GM18951 (cell line): ENCODE measurements around the gene TRIM44.

Source experiments
- POLR2A ChIP-seq: IDR thresholded peaks from 4 replicates; pipeline ENCODE4 v1.6.1; 2011; ENCODE audit warnings: mild to moderate bottlenecking; ENCODE audit not compliant: insufficient read length, insufficient read depth; ENCODE audit errors: extremely low read depth
- in situ Hi-C: fragments of 300-500 bp; cut with MboI; formaldehyde crosslinking; loops from one replicate; pipeline ENCODE4 v1.12.0; 2022; ENCODE audit warnings: low sequenced_read_pairs, mixed read lengths, inconsistent platforms; ENCODE audit not compliant: unreplicated experiment

The TRIM44 gene

DNA sequence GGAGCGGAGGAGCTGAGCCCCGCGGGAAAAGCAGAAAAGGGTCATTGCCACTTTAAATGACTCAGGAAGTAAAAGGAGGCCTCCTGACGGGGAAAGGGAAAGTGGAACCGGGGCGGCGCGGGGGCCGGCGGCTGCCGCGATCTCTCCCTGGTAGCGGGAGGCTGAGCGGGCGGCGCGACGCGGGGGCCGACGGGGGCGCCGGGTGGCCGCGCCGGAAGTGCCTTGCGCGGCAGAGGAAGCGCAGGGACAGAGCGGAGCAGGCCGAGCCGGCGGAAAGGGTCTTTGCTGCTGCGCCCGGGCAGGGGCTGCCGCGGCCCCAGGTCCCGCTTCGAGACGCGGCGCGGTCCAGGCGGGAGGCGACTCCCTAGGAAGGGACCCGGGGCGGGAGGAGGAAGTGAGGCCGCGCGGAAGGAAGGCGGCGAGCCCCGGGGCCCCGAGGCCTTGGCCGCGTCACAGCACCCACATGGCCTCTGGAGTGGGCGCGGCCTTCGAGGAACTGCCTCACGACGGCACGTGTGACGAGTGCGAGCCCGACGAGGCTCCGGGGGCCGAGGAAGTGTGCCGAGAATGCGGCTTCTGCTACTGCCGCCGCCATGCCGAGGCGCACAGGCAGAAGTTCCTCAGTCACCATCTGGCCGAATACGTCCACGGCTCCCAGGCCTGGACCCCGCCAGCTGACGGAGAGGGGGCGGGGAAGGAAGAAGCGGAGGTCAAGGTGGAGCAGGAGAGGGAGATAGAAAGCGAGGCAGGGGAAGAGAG lies at the start of gene TRIM44:
Gene TRIM44, plus strand, starts transcription at position 127 of the 759 bp plus-strand sequence. Its CDS starts 337 bp downstream, at position 464.
- in situ Hi-C loops = no loop called here
- peak; percentile 76 for TF ChIP-seq POLR2A

- in situ Hi-C loops = loop anchor here (10.0 to 25.0 kb wide), 3 partner anchors 197 to 650 kb away; no protein-coding TSS in a partner anchor
- no peak for TF ChIP-seq POLR2A
Observed at GRCh38 chr11:35614939-35615569, 47.5 kb upstream of the TRIM44 start.

DNA sequence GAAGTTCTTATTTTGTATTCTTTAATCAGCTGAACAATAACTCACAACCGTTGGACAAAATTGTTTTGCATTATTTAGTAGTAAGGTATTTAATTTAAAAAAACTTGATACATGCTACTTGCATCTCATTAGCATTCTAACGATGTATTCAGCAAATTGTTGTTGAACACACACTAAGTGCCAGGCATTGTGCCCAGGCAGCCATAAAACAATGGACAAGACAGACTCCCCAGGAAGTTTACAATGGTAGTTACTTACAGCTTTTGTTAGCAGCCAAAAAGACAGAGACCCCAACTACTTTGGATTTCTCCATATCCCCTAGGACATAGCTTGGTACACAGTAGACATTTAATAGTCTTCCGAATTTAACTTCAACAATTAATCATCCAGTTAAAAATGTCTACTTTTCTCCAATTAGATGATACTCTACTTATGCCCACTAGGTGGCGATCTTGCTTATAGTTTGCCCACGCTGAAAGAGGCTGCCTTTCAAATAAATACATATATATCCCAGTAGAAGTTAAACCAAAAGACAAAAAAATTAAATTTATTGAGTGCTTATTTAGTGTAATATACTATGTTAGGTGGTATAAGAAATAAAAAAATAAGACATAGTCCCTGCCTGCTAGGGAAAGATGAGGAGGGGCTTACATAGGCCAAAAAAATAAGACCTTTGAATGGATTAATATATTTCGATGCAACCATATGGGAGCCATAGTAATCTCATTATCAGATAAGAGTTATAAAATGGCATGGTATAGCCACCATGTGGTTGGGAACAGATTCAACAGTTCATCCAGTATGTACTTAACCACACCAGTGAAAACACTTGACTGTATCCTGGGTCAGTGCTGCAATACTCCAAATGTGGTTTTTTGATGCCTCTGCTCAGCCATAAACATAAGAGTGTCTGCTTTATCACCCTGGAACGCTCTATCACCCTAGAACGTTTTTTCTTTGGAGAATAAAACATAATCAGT lies 46.4 kb upstream of the TRIM44 start:
- in situ Hi-C loops = loop anchor here (10.0 to 25.0 kb wide), 3 partner anchors 196 to 649 kb away; no protein-coding TSS in a partner anchor
- no peak for TF ChIP-seq POLR2A

GRCh38 chr11:35617316-35617686 lies 45.3 kb upstream of the TRIM44 start:
- in situ Hi-C loops = loop anchor here (10.0 to 25.0 kb wide), 3 partner anchors 195 to 648 kb away; no protein-coding TSS in a partner anchor
- TF ChIP-seq POLR2A = no peak

- in situ Hi-C loops = loop anchor here (10.0 to 25.0 kb wide), 3 partner anchors 194 to 647 kb away; no protein-coding TSS in a partner anchor
- TF ChIP-seq POLR2A = peak; percentile 36
Observed at GRCh38 chr11:35617687-35618496, 44.7 kb upstream of the TRIM44 start, which contains the start of gene FJX1. FJX1 (plus strand) TSS chr11:35618460; CDS start chr11:35618637, 177 bp downstream.

GRCh38 chr11:35618497-35619115 lies 44.0 kb upstream of the TRIM44 start:
- peak; percentile 14 for TF ChIP-seq POLR2A
- in situ Hi-C loops = loop anchor here (10.0 to 25.0 kb wide), 3 partner anchors 194 to 646 kb away; no protein-coding TSS in a partner anchor

GRCh38 chr11:35619116-35619854 lies 43.3 kb upstream of the TRIM44 start:
- in situ Hi-C loops = loop anchor here (10.0 to 25.0 kb wide), 3 partner anchors 193 to 646 kb away; no protein-coding TSS in a partner anchor
- TF ChIP-seq POLR2A = no peak

DNA sequence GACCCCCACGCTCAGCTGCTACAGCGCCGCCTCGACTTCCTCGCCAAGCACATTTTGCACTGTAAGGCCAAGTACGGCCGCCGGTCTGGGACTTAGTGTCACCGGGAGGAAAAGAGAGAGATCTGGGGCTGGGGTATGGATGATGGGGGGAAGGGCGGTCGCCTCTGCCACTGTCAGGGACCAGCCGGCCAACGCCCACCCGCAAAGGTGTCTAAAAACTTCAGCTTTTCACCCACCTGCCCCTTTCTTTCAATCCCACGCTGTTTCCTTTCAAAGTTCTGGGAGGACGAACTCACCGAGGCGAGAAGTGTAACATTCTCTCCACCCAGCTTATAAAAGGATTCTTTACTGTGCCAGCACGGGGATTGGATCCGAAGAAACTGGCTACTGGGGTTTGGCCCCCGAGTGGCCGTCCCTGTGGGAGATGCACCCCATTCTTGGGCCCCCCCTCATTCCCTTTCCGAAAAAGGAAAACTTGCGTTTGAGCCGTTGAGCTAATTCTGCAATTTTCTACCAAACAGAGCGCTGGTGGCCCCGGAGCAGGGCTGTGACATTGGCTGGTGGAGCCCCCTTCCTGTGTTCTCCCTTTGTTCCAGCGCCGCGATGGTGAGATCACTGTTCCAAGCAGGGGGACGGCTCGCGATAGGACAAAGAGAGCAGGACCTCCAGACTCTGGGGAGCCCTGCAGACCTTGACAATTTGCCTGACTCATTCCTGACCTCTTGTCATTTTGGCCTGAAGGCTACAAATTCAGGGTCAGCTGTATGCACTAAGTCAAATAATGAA lies 42.5 kb upstream of the TRIM44 start:
- in situ Hi-C loops = loop anchor here (10.0 to 25.0 kb wide), 3 partner anchors 192 to 645 kb away; no protein-coding TSS in a partner anchor
- no peak for TF ChIP-seq POLR2A

GRCh38 chr11:35620795-35621194 lies 41.8 kb upstream of the TRIM44 start:
- TF ChIP-seq POLR2A = no peak
- in situ Hi-C loops = loop anchor here (25.0 kb wide), 2 partner anchors 192 to 442 kb away; no protein-coding TSS in a partner anchor

- no peak for TF ChIP-seq POLR2A
- in situ Hi-C loops = loop anchor here (25.0 kb wide), 2 partner anchors 191 to 441 kb away; no protein-coding TSS in a partner anchor
Observed at GRCh38 chr11:35621620-35622019, 41.0 kb upstream of the TRIM44 start.
